Uterus (tissue), 2 donors: Measurements from ENCODE around the gene PLEKHG1.

ENCODE experiments used
- CTCF ChIP-seq, 4 experiments: fragments of 200-600 bp in 2 of 4; fragments of 450-650 bp in 2 of 4; sonication (generic) in 2 of 4; IDR thresholded peaks; one replicate each; pipeline ENCODE4 v1.5.1; 2016 to 2019; ENCODE audit warnings: antibody characterized with exemption in 4 of 4, mild to moderate bottlenecking in 2 of 4, moderate library complexity in 1 of 4
- POLR2A ChIP-seq, 2 donors: fragments of 450-650 bp; IDR thresholded peaks; one replicate each; pipeline ENCODE4 v1.6.1; 2016; ENCODE audit warnings: antibody characterized with exemption in 2 of 2, mild to moderate bottlenecking in 1 of 2, moderate library complexity in 1 of 2

GRCh38 chr6:150596439-150596838 is 3.2 kb upstream of the PLEKHG1 start:
- TF ChIP-seq CTCF (IDR thresholded peaks at IDR 0.05) = no peak
- TF ChIP-seq POLR2A (IDR thresholded peaks at IDR 0.05) = no peak
